Cerebellar nuclear complex (tissue), 1 donor: ENCODE results near the gene GIT2.

ENCODE experiments used
- DNase-seq, 2 experiments: peaks; one replicate each; lab custom pipeline; 2025; lab: John Stamatoyannopoulos, UW

Gene GIT2

DNA sequence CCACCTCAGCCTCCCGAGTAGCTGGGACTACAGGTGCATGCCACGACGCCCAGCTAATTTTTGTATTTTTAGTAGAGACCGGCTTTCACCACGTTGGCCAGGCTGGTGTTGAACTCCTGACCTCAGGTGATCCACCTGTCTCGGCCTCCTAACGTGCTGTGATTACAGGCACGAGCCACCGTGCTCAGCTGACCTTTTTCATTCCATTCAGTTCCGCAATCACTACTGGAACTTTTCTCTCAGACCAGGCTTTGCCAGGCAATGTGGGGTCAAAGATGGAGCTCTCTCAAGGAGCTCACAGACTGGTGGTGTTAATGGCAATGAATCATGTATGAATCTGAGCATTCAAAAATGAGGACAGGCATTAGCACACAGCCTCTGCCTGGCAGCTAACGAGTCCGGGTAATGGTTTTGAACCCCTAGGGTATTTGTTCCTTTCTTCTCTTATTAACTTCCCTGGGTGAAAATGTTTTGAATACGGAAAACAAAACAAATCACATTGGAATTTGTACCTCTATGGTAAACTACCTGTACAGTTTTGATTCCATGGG lies 105.5 kb downstream of the GIT2 start:
- no peak for DNase-seq

- DNase-seq = no peak
Observed at GRCh38 chr12:109888179-109889020, 107.8 kb downstream of the GIT2 start.

DNA sequence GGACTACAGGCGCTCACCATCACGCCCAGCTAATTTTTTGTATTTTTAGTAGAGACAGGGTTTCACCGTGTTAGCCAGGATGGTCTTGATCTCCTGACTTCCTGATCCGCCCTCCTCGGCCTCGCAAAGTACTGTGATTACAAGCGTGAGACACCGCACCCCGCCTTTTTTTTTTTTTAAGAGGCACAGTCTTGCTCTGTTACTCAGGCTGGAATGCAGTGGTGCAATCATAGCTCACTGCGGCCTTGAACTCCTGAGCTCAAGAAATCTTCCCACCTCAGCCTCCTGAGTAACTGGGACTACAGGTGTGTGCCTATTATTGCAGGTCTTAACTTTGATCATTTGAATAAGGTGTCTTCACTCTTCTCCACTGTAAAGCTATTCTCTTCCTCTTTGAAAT lies 110.6 kb downstream of the GIT2 start:
- no peak for DNase-seq

- no peak for DNase-seq
Observed at GRCh38 chr12:109883461-109883860, 112.7 kb downstream of the GIT2 start.

GRCh38 chr12:109881752-109882151 lies 114.4 kb downstream of the GIT2 start:
- no peak for DNase-seq

DNA sequence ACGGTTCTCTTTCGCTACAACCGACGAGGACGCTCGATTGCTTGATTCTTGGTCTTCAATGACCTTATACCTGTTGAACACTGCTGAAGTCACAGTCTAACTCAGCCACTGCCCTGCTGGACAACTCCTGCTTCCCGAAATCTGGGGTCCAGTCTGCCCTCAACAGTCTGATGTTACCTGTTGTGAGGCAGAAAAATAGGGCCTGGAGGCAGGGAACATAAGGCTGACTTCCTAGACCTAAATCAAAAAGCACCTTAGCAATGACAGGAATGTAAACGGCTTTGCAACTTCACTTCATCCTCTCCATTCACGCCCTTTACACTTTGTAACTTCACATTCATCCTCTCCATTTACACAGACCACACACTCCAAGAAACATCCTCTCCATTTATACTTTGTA lies 115.2 kb downstream of the GIT2 start:
- no peak for DNase-seq

DNA sequence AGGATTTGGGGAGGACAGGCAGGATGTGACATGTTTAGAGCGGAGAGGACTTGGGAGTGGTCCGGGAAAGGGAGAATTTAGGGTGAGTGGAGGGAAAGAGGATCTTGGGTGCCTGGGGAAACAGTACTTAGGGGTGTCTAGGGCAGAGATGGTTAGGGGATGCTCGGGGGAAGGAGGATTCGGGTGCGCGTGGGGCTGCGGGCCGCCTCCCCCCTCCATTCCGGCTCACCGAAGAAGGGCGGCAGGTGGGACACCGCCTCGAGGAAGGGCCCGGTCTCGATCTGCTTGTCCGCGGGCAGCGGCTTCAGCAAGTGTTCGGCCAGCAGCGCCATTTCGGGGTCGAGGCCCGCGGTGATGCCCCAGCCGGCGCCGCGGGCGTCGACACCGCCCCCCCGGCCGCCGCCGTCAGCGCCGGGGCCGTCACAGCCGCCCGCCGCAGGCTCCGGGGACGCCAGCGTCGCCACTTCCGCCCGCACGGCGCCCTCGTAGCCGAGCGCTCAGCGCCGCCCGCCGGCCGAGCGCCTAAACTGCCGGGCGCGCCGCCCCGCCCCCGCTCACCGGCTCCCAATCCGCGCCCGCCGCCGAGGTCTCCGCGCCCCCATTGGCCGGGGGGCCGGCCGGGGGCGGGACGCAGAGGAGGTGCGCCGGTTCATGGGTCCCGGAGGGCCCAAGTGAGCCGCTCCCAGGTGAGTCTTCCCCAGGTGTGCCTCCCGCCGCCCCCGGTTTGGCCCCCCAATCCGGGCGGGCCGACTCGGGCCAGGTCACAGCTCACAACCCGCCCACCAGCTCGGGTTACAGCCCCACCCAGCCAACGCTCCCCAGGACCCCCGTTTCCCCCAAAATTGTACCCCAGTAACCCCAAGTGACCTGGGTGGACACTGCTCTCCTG lies 115.9 kb downstream of the GIT2 start, which contains the start of gene GLTP:
Gene GLTP, minus strand, starts transcription at position 499 of the 889 bp plus-strand sequence. Its CDS starts 167 bp downstream, at position 332.
- DNase-seq = peak in 1 of 2 experiments; percentile 50
